Activated CD4-positive, alpha-beta T cell treated with anti-CD3 and anti-CD28 coated beads, Interleukin-2, Interleukin-4, amounts not matched to agents 100 ng/mL and 50 ng/mL, durations not matched to agents 16 hours and 8 hours (primary cell): ENCODE results near the gene FAM219A.

Experiments
- DNase-seq: peaks from one replicate; pipeline ENCODE4 v3.0.0-alpha.2; 2020; ENCODE audit warnings: low spot score

Gene FAM219A, protein sequence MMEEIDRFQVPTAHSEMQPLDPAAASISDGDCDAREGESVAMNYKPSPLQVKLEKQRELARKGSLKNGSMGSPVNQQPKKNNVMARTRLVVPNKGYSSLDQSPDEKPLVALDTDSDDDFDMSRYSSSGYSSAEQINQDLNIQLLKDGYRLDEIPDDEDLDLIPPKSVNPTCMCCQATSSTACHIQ

DNA sequence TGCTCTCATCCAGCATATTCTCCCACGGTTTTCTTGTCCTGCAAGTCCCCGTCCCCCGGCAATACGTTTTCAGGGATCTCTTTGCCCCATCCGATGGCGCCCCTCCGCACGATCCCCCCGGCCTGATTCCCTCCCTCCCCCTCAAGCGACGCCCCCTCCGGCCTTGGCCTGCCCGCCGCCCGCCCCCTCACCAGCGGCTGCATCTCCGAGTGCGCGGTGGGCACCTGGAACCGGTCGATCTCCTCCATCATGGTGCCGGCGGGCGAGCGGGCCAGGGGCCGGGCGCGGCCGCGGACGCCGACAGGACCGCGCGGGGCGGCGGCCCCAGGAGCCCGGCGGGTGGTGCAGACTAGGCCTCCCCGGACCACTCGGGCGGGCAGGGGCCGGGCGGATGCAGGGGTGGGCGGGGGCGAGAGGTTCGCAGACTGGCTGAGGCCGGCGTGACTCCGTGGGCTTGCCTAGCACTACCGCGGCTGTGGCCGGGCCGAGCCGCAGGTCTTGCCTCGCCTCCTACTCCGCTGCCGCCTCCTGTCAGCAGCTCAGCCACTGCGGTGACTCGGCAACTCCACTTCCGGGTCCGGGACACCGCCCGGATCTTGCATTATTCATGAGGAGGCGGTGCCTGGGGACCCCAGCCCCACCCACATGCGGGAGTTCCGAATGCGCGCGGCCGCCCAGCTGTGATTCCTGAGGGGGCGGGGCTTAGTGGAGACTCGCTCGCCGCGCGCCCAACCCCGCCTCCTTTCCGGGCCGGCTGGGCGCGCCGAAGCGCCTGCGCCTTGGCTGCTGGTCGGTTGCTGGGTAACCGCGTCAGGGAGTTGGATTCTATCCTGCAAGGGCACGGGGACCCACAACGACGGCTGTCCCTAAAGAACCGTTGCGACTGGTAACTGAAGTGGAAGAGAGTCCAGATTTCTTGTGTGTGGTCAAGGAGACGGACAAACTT, at the start of gene FAM219A, which contains the start of gene DNAI1:
Gene FAM219A, minus strand, starts transcription at position 558 of the 946 bp plus-strand sequence. Its CDS starts 307 bp downstream, at position 251.
Gene DNAI1, plus strand, starts transcription at position 793 of the 946 bp plus-strand sequence. CDS start 201 bp downstream, outside the sequence.
- DNase-seq = peak; percentile 99

DNA sequence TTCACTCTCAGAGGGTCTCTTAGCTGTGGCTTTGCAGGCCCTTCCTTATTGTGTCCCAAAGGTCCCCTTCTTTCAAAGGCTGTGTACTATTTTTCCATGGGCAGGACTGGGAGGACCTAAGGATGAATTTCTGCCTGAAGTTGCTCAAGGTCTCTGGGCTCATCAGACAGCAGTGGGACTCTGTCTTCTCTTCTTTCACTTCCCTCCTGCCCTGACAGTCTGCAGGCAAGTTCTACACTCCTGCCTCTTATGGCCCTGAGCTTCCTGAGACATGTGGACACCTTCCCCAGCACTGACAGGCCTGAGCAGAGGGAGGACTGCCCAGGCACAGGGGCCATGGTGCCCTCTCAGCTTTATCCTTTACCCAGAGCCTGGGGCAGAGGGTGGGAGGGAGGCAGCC, 49.6 kb upstream of the FAM219A start:
- no peak for DNase-seq

DNA sequence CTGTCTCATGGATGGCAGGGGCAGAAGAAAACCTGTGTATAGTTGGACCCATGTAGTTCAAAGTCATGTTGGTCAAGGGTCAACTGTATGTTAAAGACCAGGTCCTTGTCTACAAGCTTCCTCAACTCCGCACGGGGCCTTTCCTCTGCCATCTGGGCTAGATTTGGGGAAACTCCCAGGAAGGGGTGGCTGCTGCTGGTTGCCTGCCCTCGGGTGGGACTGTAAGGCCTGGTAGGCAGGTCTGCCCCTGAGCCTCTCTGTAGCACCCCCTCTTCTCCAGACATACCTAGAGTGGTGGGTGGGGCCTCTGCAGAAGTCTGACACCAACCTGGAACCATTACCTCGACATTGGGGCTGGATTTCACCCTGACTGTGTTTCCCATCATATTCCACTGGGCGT, 49.2 kb upstream of the FAM219A start:
- no peak for DNase-seq

DNA sequence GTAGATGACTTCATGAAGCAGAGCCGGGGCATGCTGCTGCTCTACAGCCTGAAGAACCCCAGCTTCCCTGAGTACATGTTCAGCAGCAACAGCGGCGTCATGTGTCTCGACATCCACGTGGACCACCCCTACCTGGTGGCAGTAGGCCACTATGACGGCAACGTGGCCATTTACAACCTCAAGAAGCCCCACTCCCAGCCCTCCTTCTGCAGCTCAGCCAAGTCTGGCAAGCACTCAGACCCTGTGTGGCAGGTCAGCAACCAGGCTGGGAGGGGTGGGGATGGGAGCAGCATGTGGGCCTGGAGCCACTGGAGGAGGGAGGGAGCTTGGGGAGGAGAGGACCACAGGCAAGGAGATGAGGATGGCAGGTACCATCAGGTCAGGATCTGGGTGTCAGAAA, 48.3 kb upstream of the FAM219A start:
- DNase-seq = no peak

DNA sequence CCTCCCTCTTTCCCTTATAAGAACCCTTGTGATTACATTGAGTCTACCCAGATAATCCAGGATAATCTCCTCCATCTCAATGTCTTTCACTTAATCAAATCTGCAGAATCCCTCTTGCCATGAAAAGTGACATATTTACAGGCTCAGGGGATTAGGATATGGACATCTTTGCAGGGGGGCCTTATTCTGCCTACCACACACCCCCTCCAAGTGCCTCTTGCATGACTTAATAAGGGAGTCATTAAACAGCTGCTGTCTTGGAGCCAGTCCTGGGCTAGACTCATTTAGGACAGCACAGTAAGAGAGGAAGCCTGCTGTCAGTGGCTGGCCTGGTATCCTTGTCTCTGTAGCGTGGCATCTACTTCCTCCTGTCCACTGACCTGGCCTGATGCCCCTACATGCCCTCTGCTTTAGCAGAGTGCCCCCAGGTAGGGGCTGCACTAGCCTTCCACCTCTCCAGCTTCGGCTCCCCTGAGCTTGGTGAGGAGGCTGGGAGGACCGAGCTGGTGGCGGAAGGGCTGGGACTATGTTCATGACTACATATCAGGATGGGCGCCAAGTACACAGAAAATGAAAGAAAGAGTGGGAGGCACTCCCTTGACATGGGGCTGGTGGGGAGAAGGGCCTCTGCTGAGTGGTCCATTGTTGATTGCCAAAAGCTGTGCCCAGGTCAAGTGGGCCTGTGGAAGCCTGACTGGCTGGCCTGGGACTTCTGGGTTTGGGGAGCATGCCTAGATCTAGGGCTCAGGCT, 47.2 kb upstream of the FAM219A start:
- no peak for DNase-seq

DNA sequence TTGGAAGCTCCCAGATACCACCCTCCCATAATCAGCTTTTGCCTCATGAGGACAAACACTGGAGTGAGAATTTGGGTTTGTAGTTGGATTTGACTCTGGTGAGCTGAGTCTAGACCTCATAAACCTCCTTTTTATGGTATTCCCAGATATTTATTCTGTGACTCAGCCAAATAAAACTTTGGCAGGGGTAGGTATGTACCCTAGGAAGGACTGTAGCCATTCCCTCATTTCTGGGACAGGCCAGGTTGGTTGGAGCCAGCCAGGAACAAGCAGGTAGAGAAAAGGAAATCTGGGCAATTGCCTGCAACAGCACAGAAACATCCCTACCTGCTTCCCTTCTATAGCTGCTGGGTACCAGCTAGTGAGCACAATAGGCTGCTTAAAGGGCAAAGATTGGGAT, 45.0 kb upstream of the FAM219A start:
- DNase-seq = no peak

DNA sequence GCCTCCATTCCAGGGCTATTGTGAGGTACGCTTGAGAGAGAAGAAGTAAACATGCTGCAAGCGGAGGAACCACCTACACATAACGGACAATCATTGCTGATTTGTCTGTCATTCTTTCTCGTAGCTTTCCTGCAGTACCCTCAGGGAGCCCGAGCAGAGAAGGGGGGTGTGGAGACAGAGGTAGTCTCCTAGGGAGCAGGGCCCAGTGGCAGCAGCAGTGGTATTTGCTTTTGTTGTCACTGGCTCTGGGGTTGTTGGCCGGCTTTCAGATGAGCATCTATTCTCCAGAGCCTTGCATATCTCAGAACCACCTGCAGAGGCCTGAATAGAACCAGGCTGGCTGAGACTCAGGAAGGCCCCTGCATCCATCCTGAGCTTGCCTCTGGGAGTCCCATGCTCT, 44.5 kb upstream of the FAM219A start:
- no peak for DNase-seq

DNA sequence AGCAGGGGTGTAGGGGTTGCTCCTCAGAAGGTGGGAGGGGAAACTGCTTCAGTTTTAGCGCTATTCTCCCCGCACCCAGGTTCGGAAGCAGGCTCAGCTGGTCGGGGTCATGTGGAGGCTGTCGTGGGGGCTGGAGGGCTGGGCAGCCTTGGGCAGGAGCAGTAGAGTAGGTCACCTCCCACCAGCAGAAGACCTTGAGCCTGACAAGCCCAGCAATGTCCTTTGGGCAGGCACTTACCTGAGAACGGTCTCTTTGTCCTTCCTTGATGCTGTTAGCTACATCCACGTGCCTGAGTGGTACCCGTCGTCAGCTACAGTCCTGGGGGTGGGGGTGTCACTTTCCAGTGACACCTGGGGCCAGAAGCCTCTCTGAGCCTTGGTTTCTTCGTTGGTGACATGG, 44.1 kb upstream of the FAM219A start:
- no peak for DNase-seq

DNA sequence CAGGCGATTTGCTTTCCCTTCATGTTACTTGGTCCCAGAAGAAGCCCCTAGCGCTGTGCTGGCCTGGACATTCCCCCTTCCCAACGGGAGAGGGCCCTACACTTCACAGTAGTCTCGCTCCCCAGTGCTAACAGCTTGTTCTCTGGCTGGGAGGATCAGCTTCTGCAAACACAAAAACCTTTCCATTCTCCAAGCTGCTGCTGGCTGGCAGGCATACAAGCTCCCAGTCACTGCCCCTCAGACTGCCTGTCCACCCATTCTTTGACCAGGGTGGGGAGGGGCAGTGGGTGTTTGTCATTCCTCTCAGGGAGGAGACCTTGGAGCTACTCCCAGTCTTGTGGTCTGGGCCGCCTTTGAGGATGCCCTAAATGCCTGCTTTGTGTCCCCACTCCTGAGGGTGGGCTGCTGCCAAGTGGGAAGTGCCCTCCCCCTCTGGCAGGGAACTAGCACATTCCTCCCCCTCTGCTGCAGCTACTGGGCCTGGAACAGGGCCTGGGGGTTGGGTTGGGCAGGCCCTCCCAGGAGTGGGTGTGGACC, 43.6 kb upstream of the FAM219A start:
- no peak for DNase-seq

DNA sequence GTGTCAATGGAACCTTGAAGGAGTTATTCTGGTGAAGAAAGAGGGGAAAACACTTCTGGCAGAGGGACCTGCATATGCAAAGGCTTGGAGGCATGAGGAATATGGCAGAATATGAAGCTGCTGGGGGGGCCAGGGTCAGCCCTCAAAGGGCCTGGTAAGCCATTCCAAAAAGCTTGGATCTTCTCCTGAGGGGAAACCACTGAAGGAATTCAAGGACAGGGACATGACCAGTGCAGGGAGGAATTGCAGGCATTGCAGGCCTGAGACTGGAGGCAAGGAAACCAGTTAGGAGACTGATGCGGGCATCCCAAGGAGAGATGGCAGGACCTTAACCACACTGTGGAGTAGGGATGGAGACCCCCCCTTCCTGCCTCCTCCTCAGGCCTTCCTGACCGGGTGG, 43.0 kb upstream of the FAM219A start:
- DNase-seq = no peak

DNA sequence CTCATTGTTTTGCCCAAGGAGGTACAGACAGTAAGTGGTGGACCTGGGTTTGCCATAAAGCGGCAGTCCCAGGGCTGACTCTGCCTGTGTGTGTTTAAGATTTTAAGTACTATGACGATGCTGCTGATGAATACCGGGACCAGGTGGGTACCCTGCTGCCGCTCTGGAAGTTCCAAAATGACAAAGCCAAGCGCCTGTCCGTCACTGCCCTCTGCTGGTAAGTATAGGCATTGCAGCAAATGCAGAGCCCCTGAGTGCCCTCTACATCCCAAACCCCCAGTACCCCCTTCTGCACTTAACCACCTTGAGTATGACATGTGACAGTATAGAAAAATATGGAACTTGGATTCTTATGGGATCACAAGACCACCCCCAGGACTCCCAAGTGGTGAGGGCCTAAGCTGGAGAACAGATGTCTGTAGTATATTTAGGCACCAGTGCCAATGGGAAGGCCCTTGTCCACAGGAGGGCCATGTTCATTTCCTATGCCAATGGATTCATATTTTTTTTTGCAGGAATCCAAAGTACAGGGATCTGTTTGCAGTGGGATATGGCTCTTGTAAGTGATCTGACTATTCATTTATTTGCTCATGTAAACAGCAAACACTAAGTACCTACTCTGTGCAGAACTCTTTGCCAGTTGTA, 42.4 kb upstream of the FAM219A start:
- peak; percentile 86 for DNase-seq

DNA sequence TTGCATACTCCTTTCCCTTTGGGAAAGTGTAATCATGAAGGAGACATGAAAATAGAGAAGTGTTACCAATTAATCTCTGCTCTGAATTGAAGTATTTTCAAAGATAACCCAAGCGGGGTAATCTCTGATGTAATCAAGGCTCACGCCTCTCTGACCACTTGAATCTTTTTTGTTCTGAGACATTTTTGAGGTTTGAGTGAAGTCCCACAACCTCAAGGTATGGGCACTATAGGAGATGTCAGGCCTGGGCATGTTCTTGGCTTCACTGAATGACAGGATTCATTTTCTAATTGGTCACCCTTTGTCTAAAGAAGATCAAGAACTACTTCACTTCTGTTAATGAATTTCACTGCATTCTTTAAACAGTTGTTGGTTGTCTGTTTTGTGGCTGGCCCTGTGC, 40.7 kb upstream of the FAM219A start:
- no peak for DNase-seq

DNA sequence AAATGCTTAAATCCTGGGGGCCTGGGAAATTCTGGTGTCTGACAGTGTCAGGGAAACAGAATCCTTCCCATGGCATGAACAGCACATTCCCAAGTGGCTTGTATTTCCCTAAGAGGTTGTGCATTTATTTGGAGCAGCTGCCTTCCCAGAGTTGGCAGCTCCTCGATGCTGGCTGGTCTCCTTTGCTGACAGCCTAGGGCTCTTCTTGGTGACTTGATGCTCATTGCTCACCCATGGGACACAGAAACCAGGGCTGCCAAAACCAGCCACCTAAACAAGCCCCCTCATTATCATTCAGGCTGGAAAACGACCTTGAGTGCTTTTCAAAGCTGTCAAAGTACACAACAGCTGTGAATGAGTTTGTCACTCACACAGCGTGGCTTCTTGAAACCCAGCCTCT, 40.2 kb upstream of the FAM219A start:
- DNase-seq = no peak

DNA sequence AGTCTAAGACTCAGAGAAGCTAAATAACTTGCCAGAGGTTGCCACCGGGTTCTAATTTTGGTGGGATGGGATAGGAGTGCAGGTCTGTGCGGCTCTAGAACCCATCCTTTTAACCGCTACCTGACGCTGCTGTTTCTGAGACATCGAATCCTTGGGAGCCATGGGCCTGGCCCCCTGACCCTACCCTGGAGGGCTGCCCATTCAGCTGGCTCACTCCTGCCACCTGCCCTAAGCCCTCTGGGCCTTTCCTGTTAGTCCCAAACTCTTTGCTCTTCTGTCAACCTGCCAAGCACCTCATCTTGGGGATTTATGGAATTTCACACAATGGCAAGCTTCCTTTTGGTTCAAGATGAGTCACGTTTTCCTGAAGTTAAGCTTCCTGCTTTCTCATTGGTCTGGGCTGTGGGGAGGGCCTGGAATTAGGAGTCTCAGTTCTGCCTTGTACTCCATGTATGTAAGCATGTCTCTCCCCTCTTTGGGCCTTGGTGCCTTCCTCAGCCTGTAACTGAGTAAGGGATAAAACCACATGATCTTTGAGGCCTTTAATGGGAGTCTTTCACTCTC, 37.9 kb upstream of the FAM219A start:
- no peak for DNase-seq

DNA sequence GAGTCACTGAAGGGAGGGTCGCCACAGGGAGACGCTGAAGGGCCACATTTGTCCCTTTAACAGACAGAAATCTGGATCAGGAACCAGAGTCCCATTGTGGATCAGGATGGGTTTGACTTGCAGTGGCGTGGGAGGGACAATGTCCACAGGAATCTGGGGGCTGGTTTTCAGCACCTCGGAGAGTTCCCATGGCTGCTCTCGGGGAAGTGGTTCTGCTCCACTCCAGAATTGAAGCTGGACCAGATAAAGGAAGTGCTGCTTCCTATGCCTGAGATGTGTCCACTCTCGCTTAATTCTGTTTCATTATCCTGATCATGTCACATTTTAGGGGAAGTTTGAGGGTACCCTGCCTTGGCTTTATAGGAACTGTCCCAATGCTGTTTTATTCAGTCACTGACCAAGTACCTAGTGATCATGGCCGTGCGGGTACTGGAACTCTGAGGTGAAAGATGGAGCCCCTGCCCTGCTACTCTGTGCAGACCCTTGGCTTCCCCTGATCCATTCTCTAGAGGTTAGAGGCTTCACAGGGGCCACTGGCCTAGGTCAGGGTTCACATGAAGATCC, 35.7 kb upstream of the FAM219A start:
- no peak for DNase-seq

DNA sequence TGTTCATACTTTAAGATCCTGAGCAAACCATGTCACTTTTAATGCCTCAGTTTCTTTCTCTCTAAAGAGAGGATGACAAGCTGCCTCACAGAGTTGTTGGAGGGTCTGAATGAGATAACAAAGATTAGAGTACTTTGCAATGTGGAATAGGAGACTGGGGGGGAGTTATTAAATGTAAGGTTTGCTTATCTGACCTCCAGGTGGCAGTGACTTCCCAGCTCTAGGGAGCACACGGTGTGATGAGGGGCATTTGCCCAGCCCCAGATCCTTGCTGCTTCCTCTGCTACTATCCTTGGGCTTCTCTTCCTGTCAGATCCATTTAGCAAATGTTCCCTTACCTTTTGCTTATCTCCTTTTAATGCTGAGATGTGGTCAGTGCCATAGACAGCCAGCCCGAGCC, 33.7 kb upstream of the FAM219A start:
- DNase-seq = no peak

DNA sequence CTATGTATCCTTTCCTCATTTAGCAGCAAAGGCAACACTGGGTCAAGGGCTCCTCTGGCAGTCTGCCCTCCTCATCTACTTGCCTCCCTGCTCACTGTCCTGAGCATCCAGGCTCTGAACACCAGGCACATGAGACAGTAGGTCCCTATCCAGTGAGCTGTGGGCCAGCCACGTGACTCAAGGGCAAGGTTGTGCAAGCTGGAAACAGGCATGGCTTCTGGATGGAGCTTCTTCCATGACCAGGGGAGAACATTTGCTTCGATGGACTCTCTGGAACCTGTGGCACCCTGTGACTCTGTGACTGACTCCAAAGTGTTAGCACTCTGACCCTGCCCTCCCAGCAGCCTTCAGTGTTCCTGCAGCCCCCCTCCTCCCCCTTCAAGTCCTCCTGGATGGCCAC, 33.2 kb upstream of the FAM219A start:
- DNase-seq = no peak

DNA sequence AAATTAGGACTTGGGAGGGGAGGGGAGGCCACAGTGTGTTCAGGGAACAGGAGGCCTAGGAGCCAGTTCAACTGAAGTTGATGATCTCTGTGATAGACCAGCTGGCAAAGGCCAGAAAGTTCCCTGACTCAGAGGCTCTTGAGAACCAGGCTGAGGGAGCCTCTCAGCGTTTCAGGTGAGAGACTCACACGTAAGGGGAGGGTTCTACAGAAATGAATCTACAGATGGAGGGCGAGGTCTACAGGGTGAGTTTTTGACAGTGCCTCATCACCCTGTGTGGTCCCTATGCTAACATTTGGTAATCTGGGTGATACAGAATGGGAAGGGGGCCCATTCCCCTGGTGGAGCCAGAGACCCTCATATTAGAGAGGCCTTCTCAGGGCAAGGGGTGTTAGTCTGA, 32.4 kb upstream of the FAM219A start:
- no peak for DNase-seq

DNA sequence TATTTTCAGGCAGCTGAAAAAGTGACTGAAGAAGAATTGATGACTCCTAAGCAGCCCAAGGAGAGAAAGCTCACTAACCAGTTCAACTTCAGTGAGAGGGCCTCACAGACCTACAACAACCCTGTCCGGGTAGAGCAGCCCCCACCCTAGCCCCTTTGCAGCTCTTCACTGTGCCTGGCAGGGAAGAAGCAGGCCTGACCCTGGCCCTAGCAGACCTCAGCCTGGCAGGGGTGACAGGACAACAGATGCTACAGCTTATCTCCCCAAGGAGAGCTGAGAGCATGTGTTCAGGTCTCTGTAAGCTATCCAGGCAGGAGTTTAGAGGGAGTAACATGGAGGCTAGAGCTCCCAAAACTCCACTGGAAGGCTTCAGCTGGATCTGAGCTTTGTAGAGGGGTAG, 32.0 kb upstream of the FAM219A start:
- DNase-seq = no peak

DNA sequence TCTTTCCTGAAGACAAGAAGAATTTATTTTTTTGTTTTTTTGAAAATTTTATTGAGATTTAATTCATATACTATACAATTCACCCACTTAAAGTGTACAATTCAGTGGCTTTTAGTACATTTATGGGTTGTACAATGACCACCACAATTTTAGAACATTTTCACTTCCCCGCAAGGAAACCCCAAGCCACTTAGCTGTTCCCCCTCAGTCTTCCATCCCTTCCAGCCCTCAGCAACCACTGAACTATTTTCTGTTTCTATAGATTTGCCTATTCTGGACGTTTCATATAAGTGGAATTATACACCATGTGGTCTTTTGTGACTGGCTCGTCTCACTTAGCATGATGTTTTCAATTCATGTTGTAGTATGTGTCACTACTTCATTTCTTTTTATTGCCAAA, 28.2 kb upstream of the FAM219A start:
- DNase-seq = no peak

DNA sequence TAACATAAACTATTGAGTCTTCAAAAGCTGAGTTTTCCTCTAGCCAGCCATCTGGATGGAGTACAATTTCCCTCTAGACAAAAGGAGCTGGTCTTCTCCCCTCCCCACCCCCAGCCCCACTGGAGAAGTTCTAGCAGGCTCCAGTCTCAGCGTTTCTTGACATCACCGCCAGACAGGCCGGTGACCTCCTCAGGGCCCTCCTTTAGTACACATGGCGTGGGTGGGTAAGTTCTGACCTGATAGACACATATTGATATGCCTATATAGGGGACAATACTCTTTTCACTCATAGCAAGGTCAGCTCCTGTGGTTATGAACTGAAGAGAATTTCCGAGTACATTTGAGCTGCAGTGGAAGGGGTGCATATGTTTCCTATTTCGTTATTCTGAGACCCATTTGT, 27.5 kb upstream of the FAM219A start:
- no peak for DNase-seq
